ENCODE results near the gene MYO5B. TPM values are rescaled to one million over a fixed set of nuclear protein-coding genes. Genes with fewer than 3 reads are reported as not detected.
A peak's percentile ranks its signal among the peaks of the same experiment; 100 is the strongest.
"Not testable (repeated sequence)": the region's sequence is repeated elsewhere in the genome, so short reads cannot be mapped to it uniquely, and the experiment has no call there.

MYO5B gene
- total RNA-seq = 10 to 100 TPM in 1 of 4 donors, 1 to 10 TPM in 3; 2.0 to 13.9 (median 5.3) TPM

DNA sequence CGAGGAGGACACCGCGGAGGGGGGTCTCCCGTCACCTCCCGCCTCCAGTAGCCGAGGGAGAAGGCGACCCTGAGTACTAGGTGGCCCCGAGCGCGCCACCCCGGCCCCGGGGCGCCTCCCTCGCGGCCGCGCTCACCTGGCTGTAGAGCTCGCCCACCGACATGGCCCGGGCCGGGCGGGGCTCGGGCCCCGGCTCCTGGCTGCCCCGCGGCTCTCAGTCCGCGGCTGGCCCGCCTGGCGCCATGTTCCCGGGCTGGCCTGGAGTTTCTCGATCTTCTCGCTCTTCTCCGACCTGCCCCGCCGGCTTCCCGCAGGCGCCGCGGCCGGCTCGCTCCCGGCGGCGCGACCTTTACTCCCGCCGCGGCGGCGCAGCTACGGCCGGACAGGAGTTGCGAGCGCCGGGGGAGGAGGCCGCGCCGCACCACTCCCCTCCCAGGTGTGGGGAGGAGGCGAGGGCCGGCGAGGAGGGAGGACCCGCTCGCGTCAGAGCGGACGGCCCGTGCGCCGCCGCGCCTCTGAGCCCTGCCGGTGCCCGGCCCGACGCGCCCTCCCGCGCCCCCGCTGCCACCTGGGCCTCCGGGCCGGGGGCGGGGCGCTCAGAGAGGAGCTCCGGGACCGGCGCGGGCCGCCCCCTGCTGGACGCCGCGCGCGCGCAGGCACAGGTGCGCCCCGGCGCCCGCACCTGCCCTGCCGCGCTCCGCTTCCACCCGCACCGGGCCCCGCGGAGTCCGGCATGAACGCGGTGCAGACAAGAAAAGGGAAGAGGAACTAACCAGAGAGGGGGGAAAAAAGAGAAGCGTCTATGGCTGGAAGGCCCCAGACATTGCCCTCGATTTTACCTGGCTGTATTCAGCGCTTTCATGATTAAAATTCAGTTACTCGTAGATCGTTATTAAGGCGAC lies at the start of gene MYO5B:
Gene MYO5B (minus strand): TSS at position 517 of the 902 bp plus-strand sequence. CDS start 354 bp downstream, at position 163.
- 4% methylated on average over 51 of the region's 115 CpGs for WGBS
- Histone ChIP-seq H3K27me3 (peaks cover 7 to 83% (median 34%) of the 10 kb centered on the region in 4 donors), H3K36me3 (no peaks in the 10 kb centered on the region), H3K27ac (replicated peaks in 1 of 4) (peak within 1 kb of the TSS in 1 of 4 donors; percentile 34), H3K4me3 (peak within 1 kb of the TSS; percentile 62 to 77 (median 64)), H3K4me1 (peaks cover 15 to 30% (median 25%) of the 10 kb centered on the region in 4 donors), H3K9me3 (no peaks in the 10 kb centered on the region)
- DNase-seq (ENCODE audit: extremely low spot score) = no peak
- TF ChIP-seq POLR2A (IDR thresholded peaks at IDR 0.05; ENCODE audit: low read depth) (no peak), EP300 (IDR thresholded peaks at IDR 0.05) (no peak), POLR2AphosphoS5 (IDR thresholded peaks at IDR 0.05) (no peak)
- TF ChIP-seq, protein P1, sequence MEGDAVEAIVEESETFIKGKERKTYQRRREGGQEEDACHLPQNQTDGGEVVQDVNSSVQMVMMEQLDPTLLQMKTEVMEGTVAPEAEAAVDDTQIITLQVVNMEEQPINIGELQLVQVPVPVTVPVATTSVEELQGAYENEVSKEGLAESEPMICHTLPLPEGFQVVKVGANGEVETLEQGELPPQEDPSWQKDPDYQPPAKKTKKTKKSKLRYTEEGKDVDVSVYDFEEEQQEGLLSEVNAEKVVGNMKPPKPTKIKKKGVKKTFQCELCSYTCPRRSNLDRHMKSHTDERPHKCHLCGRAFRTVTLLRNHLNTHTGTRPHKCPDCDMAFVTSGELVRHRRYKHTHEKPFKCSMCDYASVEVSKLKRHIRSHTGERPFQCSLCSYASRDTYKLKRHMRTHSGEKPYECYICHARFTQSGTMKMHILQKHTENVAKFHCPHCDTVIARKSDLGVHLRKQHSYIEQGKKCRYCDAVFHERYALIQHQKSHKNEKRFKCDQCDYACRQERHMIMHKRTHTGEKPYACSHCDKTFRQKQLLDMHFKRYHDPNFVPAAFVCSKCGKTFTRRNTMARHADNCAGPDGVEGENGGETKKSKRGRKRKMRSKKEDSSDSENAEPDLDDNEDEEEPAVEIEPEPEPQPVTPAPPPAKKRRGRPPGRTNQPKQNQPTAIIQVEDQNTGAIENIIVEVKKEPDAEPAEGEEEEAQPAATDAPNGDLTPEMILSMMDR (IDR thresholded peaks at IDR 0.05) = peak; percentile 44 to 45 (median 45)
- intact Hi-C loops (cut with DNase I) = no loop called here

DNA sequence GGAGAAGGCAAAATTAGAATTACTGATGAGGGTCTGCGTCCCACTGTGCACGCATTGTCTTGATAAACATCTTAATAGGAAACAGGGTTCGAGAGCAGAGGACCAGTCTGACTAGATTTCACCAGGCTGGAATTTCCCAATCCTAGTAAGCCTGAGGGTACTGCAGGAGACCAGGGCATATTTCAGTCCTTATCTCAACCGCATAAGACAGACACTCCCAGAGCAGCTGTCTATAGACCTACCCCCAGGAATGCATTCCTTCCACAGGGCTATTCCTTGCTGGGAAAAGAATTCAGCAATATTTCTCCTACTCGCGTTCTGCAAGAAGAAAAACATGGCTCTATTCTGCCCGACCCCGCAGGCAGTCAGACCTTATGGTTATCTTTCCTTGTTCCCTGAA lies 46.8 kb upstream of the MYO5B start:
- H3K9me3 ChIP-seq; DNase-seq (ENCODE audit: extremely low spot score); H3K27ac ChIP-seq (replicated peaks in 1 of 4); H3K36me3 ChIP-seq; H3K27me3 ChIP-seq; intact Hi-C loops (cut with DNase I); H3K4me1 ChIP-seq; H3K4me3 ChIP-seq: not testable (repeated sequence)
- WGBS = 77% methylated on average over 8 of the region's 8 CpGs

DNA sequence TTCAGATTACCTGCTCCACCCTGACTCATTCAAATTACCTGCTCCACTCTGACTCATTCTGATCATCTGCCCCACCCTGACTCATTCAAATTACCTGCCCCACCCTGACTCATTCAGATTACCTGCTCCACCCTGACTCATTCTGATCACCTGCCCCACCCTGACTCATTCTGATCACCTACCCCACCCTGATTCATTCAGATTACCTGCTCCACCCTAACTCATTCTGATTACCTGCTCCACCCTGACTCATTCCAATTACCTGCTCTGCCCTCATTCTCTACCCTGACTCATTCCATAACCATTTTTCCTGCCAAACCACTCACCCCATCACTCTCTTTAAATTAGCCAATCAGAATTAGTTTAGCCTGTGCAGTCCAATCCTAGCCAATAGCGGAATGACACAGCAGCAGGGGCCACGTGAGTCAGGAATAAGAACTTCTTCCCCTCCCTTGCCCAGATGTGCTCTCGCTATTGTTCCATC lies 45.2 kb upstream of the MYO5B start:
- DNase-seq (ENCODE audit: extremely low spot score) = no peak
- no peak overlapping the region for H3K27ac ChIP-seq (replicated peaks in 1 of 4)
- H3K4me1 ChIP-seq = no peaks in the 10 kb centered on the region
- no peaks in the 10 kb centered on the region for H3K9me3 ChIP-seq
- intact Hi-C loops (cut with DNase I) = no loop called here
- H3K27me3 ChIP-seq = no peaks in the 10 kb centered on the region
- H3K36me3 ChIP-seq = no peaks in the 10 kb centered on the region
- no peak for TF ChIP-seq EP300 (IDR thresholded peaks at IDR 0.05)
- TF ChIP-seq, protein P1 (IDR thresholded peaks at IDR 0.05) = no peak
- no peak for TF ChIP-seq POLR2AphosphoS5 (IDR thresholded peaks at IDR 0.05)
- 87% methylated on average over 3 of the region's 3 CpGs for WGBS
- no peak overlapping the region for H3K4me3 ChIP-seq

DNA sequence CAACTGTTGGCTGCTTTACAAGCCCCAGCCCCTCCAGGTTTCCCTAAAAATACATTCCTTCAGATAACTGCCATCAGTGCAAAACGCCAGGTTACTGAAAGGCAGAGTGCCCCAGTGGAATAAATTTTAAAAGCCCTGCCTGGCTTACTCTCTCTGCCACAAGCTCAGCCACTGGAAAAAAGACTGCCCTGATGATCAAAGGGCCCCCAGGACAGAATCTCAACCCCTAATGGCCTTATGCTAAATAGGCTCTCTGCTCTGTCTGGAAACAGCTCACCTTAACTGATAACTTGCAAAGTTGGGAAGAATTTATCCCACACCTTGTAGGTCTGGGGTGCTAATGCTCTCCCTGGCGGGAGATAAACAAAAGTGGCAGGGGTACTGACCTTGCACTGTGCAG lies 37.5 kb upstream of the MYO5B start:
- peak; percentile 26 for DNase-seq (ENCODE audit: extremely low spot score)
- Histone ChIP-seq H3K27ac (replicated peaks in 1 of 4) (no peak overlapping the region), H3K4me3 (no peak overlapping the region), H3K4me1 (no peaks in the 10 kb centered on the region), H3K36me3 (no peaks in the 10 kb centered on the region), H3K27me3 (no peaks in the 10 kb centered on the region), H3K9me3 (no peaks in the 10 kb centered on the region)
- TF ChIP-seq EP300 (IDR thresholded peaks at IDR 0.05) (no peak), POLR2AphosphoS5 (IDR thresholded peaks at IDR 0.05) (no peak), POLR2A (IDR thresholded peaks at IDR 0.05; ENCODE audit: low read depth) (no peak)
- TF ChIP-seq, protein P1 (IDR thresholded peaks at IDR 0.05) = no peak
- WGBS = 54% methylated on average over 2 of the region's 2 CpGs
- intact Hi-C loops (cut with DNase I) = no loop called here

DNA sequence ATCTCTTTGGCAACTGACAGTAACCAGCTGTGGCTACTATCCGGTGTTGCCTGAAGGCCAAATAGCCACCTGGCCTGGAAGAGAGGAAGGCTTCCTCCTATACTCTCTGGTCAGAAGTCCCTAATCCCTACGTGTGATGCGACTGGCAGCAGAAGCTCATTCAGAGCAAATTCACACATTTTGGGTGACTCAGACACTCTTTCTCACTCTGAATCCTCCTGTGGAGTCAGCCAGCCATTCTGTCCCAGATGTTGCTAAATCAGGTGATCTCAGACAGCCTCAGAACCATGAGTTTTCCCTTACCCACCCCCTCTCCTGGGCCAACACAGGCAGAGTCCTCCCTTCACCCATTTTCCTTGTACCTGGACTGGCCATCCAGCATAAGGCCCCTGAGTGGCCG lies 36.7 kb upstream of the MYO5B start:
- Histone ChIP-seq H3K36me3 (no peaks in the 10 kb centered on the region), H3K4me1 (no peaks in the 10 kb centered on the region), H3K27me3 (no peaks in the 10 kb centered on the region), H3K27ac (replicated peaks in 1 of 4) (no peak overlapping the region), H3K9me3 (no peaks in the 10 kb centered on the region), H3K4me3 (no peak overlapping the region)
- intact Hi-C loops (cut with DNase I) = no loop called here
- DNase-seq (ENCODE audit: extremely low spot score) = no peak
- TF ChIP-seq POLR2AphosphoS5 (IDR thresholded peaks at IDR 0.05) (no peak), EP300 (IDR thresholded peaks at IDR 0.05) (no peak), POLR2A (IDR thresholded peaks at IDR 0.05; ENCODE audit: low read depth) (no peak)
- TF ChIP-seq, protein P1 (IDR thresholded peaks at IDR 0.05) = no peak
- 84% methylated on average over 3 of the region's 4 CpGs for WGBS

DNA sequence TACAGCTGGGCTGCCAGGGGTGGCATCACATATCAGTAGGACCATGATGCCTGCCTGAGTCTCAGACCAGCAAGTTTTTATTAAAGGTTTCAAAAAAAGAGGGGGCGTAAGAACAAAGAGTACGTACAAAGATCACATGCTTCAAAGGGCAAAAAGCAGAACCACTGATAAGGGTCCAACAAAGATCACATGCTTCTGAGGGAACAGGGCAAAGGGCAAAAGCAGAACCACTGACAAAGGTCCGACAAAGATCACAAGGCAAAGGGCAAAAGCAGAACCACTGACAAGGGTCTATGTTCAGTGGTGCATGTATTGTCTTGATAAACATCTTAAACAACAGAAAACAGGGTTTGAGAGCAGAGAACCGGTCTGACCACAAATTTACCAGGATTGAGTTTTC lies 25.3 kb upstream of the MYO5B start:
- H3K4me3 ChIP-seq; H3K4me1 ChIP-seq; H3K27ac ChIP-seq (replicated peaks in 1 of 4); H3K27me3 ChIP-seq; H3K36me3 ChIP-seq; DNase-seq (ENCODE audit: extremely low spot score); intact Hi-C loops (cut with DNase I): not testable (repeated sequence)
- H3K9me3 ChIP-seq = peaks cover 0 to 10% (median 6%) of the 10 kb centered on the region in 4 donors
- 73% methylated on average over 4 of the region's 4 CpGs for WGBS

Measured in esophagus muscularis mucosa (tissue), 4 donors.